Muscle layer of duodenum (tissue), 2 donors: Measurements from ENCODE around the gene CTNNBIP1.

Experiments
- H3K27ac ChIP-seq: one replicate; pipeline ENCODE4 v1.7.0; 2013; ENCODE audit warnings: mild to moderate bottlenecking, low read length
- H3K27me3 ChIP-seq: one replicate; pipeline ENCODE4 v1.7.0; 2013; ENCODE audit warnings: low read depth, mild to moderate bottlenecking, control low read depth, low read length
- H3K36me3 ChIP-seq, 2 donors: one replicate each; pipeline ENCODE4 v1.7.0; 2013; ENCODE audit warnings: low read length in 2 of 2, control low read depth in 1 of 2, mild to moderate bottlenecking in 1 of 2; ENCODE audit not compliant: insufficient read depth in 2 of 2, control insufficient read depth in 1 of 2
- H3K4me1 ChIP-seq, 2 donors: one replicate each; pipeline ENCODE4 v1.7.0; 2013; ENCODE audit warnings: low read length in 2 of 2, mild to moderate bottlenecking in 2 of 2, control low read depth in 1 of 2, moderate library complexity in 1 of 2; ENCODE audit not compliant: insufficient read depth in 2 of 2, control insufficient read depth in 1 of 2
- H3K4me3 ChIP-seq, 2 donors: one replicate each; pipeline ENCODE4 v1.7.0; 2013; ENCODE audit warnings: low read length in 2 of 2, low read depth in 1 of 2, mild to moderate bottlenecking in 1 of 2
- H3K9me3 ChIP-seq, 2 donors: one replicate each; pipeline ENCODE4 v1.7.0; 2013; ENCODE audit warnings: low read length in 2 of 2, control low read depth in 1 of 2, mild to moderate bottlenecking in 1 of 2; ENCODE audit not compliant: control insufficient read depth in 1 of 2
- donor health status: healthy.

CTNNBIP1 gene

GRCh38 chr1:9849691-9850441 is 60.2 kb downstream of the CTNNBIP1 start:
- no peaks in the 10 kb centered on the region for H3K4me1 ChIP-seq
- H3K9me3 ChIP-seq: no peaks in the 10 kb centered on the region
- peaks cover 4 to 23% of the 10 kb centered on the region in 2 donors for H3K36me3 ChIP-seq
- H3K27me3 ChIP-seq: no peaks in the 10 kb centered on the region
- no peak overlapping the region for H3K27ac ChIP-seq
- no peak overlapping the region for H3K4me3 ChIP-seq

- Histone ChIP-seq H3K27ac (no peak overlapping the region), H3K4me1 (peaks cover 0 to 8% of the 10 kb centered on the region in 2 donors), H3K36me3 (peaks cover 4 to 17% of the 10 kb centered on the region in 2 donors), H3K27me3 (no peaks in the 10 kb centered on the region), H3K4me3 (no peak overlapping the region), H3K9me3 (no peaks in the 10 kb centered on the region)
These were observed 62.0 kb downstream of the CTNNBIP1 start for GRCh38 chr1:9848022-9848421.

GRCh38 chr1:9847269-9847668 is 62.8 kb downstream of the CTNNBIP1 start:
- no peaks in the 10 kb centered on the region for H3K27me3 ChIP-seq
- no peak overlapping the region for H3K27ac ChIP-seq
- H3K9me3 ChIP-seq: no peaks in the 10 kb centered on the region
- H3K4me3 ChIP-seq: no peak overlapping the region
- peaks cover 4 to 13% of the 10 kb centered on the region in 2 donors for H3K36me3 ChIP-seq
- peaks cover 0 to 8% of the 10 kb centered on the region in 2 donors for H3K4me1 ChIP-seq

GRCh38 chr1:9846611-9847171 is 63.4 kb downstream of the CTNNBIP1 start:
- H3K4me1 ChIP-seq: peaks cover 0 to 8% of the 10 kb centered on the region in 2 donors
- H3K27me3 ChIP-seq: no peaks in the 10 kb centered on the region
- H3K4me3 ChIP-seq: no peak overlapping the region
- no peaks in the 10 kb centered on the region for H3K9me3 ChIP-seq
- no peak overlapping the region for H3K27ac ChIP-seq
- H3K36me3 ChIP-seq: peaks cover 4 to 13% of the 10 kb centered on the region in 2 donors

GRCh38 chr1:9845914-9846313 is 64.2 kb downstream of the CTNNBIP1 start:
- no peaks in the 10 kb centered on the region for H3K27me3 ChIP-seq
- H3K27ac ChIP-seq: no peak overlapping the region
- H3K36me3 ChIP-seq: peaks cover 4 to 13% of the 10 kb centered on the region in 2 donors
- peaks cover 0 to 8% of the 10 kb centered on the region in 2 donors for H3K4me1 ChIP-seq
- H3K4me3 ChIP-seq: no peak overlapping the region
- no peaks in the 10 kb centered on the region for H3K9me3 ChIP-seq

GRCh38 chr1:9844756-9845155 is 65.3 kb downstream of the CTNNBIP1 start:
- peaks cover 0 to 8% of the 10 kb centered on the region in 2 donors for H3K4me1 ChIP-seq

GRCh38 chr1:9844106-9844505 is 66.0 kb downstream of the CTNNBIP1 start:
- Histone ChIP-seq H3K9me3 (no peaks in the 10 kb centered on the region), H3K36me3 (peaks cover 0 to 6% of the 10 kb centered on the region in 2 donors), H3K4me3 (no peak overlapping the region), H3K4me1 (peaks cover 0 to 8% of the 10 kb centered on the region in 2 donors), H3K27ac (no peak overlapping the region), H3K27me3 (no peaks in the 10 kb centered on the region)

More at GRCh38 chr1:9844756-9845155, 65.3 kb downstream of the CTNNBIP1 start:
- H3K36me3 ChIP-seq: peaks cover 4 to 12% of the 10 kb centered on the region in 2 donors
- no peaks in the 10 kb centered on the region for H3K9me3 ChIP-seq
- no peak overlapping the region for H3K27ac ChIP-seq
- H3K4me3 ChIP-seq: no peak overlapping the region
- no peaks in the 10 kb centered on the region for H3K27me3 ChIP-seq

GRCh38 chr1:9843576-9843945 is 66.5 kb downstream of the CTNNBIP1 start:
- Histone ChIP-seq H3K27me3 (no peaks in the 10 kb centered on the region), H3K9me3 (no peaks in the 10 kb centered on the region), H3K4me1 (peaks cover 0 to 8% of the 10 kb centered on the region in 2 donors), H3K36me3 (peaks cover 0 to 4% of the 10 kb centered on the region in 2 donors), H3K4me3 (no peak overlapping the region), H3K27ac (no peak overlapping the region)

GRCh38 chr1:9842781-9843575 is 67.1 kb downstream of the CTNNBIP1 start:
- Histone ChIP-seq H3K27me3 (no peaks in the 10 kb centered on the region), H3K4me1 (peaks cover 0 to 8% of the 10 kb centered on the region in 2 donors), H3K36me3 (peaks cover 0 to 4% of the 10 kb centered on the region in 2 donors), H3K9me3 (no peaks in the 10 kb centered on the region), H3K4me3 (no peak overlapping the region), H3K27ac (no peak overlapping the region)

GRCh38 chr1:9842073-9842711 is 67.9 kb downstream of the CTNNBIP1 start:
- Histone ChIP-seq H3K27ac (no peak overlapping the region), H3K27me3 (no peaks in the 10 kb centered on the region), H3K4me1 (peaks cover 0 to 8% of the 10 kb centered on the region in 2 donors), H3K4me3 (no peak overlapping the region), H3K9me3 (no peaks in the 10 kb centered on the region), H3K36me3 (no peaks in the 10 kb centered on the region)

- Histone ChIP-seq H3K4me3 (no peak overlapping the region), H3K27me3 (no peaks in the 10 kb centered on the region), H3K27ac (no peak overlapping the region), H3K4me1 (peaks cover 0 to 8% of the 10 kb centered on the region in 2 donors), H3K36me3 (no peaks in the 10 kb centered on the region), H3K9me3 (no peaks in the 10 kb centered on the region)
These were observed 68.6 kb downstream of the CTNNBIP1 start for GRCh38 chr1:9841460-9841859.
